Dendritic cell treated with granulocyte-macrophage colony-stimulating factor and Interleukin-4, amounts not matched to agents 40 ng/mL and 50 ng/mL, for 4 days (primary cell): Measurements from ENCODE around the gene EML6.

Experiments used
- H3K27ac Mint-ChIP-seq: one replicate; pipeline ENCODE4 v1.8.0; 2022; ENCODE audit warnings: mild to moderate bottlenecking, mixed read lengths
- H3K27me3 Mint-ChIP-seq: one replicate; pipeline ENCODE4 v1.8.0; 2022; ENCODE audit warnings: mild to moderate bottlenecking, mixed read lengths
- H3K36me3 Mint-ChIP-seq: one replicate; pipeline ENCODE4 v1.8.0; 2022; ENCODE audit warnings: low read depth, mixed read lengths
- H3K4me1 Mint-ChIP-seq: one replicate; pipeline ENCODE4 v1.8.0; 2022; ENCODE audit warnings: low read depth, mixed read lengths
- H3K4me3 Mint-ChIP-seq: one replicate; pipeline ENCODE4 v1.8.0; 2022; ENCODE audit warnings: mild to moderate bottlenecking, moderate library complexity, mixed read lengths
- H3K9me3 Mint-ChIP-seq: one replicate; pipeline ENCODE4 v1.8.0; 2022; ENCODE audit warnings: mixed read lengths
- intact Hi-C: fragments of 100-400 bp; cut with micrococcal nuclease; formaldehyde crosslinking; loops from one replicate; pipeline ENCODE4 v1.15.0; 2022

EML6 gene

DNA sequence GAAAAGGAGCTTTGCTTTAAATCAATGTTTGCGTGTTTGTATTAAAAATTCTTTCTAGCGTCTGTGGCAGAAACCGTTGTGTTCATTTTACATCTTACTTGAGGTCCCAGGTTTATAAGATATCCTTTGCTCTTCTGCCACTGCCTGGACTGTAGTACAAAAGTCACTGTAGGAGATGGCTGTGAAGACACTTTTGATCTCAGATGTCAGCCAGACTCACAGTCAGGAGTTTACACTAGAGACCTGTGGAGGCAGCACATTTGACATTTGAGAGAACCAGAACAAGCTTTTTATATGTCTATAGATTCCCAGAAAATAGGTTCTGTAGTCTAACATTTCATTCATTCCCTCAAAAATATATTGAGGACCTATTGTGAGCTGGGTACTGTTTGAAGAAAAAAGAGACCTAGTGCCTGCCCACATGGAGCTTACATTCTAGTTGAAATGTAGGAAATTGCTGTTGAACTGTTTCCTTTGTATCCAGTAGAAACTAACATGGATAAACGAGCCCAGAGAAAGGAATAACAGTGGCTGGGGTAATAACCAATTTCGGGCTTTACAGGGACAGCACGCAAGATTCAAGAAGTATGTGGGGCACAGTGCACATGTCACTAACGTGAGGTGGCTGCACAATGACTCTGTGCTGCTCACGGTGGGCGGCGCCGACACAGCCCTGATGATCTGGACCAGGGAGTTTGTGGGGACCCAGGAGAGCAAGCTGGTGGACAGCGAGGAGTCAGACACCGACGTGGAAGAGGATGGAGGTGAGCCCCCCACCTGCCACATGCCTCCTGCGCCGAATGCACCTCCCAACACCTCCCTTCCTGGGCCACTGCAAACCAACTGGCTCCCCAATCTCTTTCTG, 204.5 kb downstream of the EML6 start:
- H3K27ac Mint-ChIP-seq = no peak overlapping the region
- H3K9me3 Mint-ChIP-seq = no peaks in the 10 kb centered on the region
- intact Hi-C loops = no loop called here
- H3K36me3 Mint-ChIP-seq = no peaks in the 10 kb centered on the region
- H3K27me3 Mint-ChIP-seq = peaks cover 1% of the 10 kb centered on the region
- H3K4me1 Mint-ChIP-seq = no peaks in the 10 kb centered on the region
- H3K4me3 Mint-ChIP-seq = no peak overlapping the region

DNA sequence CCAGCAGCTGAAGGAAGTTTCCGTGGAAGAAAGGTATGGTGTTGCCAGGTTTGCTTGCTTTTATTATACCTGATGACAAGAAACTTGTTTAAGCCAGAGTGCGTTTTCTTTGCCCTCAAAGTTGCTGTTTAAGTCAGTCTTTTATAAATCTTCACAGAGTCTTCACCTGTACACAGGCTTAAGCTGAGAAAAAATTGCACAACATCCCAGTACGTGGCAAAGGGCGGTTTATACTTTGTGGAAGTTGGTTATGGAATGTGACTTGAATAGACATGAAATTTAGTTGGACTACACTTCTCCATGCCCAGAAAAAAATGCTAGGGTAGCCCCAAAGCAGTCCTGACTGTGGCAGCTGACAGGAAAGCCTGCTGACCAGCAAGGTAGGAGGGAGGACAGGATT, 205.3 kb downstream of the EML6 start:
- Mint-ChIP-seq H3K9me3 (no peaks in the 10 kb centered on the region), H3K4me3 (no peak overlapping the region), H3K27ac (no peak overlapping the region), H3K4me1 (no peaks in the 10 kb centered on the region), H3K27me3 (peaks cover 1% of the 10 kb centered on the region), H3K36me3 (no peaks in the 10 kb centered on the region)
- intact Hi-C loops = no loop called here

DNA sequence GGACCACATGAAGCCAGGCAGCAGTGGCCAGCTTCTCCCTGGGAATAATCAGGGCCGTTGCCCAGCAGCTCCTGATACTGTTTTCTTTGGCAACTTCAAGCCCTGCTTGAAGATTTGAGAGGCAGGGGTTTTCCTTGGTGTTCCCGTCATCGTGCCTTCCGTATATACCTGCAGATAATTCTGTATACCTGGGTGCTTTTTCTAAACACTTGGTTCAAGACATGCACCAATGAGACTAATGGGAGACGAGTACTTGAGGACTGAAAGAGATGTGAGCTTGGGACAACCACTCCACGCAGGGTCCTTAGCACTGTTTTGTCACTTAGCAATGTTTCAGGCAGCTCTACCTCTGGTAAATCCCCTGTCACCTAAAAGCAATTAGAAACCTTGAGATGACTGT, 208.0 kb downstream of the EML6 start:
- Mint-ChIP-seq H3K4me3 (no peak overlapping the region), H3K27me3 (no peaks in the 10 kb centered on the region), H3K36me3 (no peaks in the 10 kb centered on the region), H3K27ac (no peak overlapping the region), H3K4me1 (no peaks in the 10 kb centered on the region), H3K9me3 (no peaks in the 10 kb centered on the region)
- intact Hi-C loops = no loop called here

DNA sequence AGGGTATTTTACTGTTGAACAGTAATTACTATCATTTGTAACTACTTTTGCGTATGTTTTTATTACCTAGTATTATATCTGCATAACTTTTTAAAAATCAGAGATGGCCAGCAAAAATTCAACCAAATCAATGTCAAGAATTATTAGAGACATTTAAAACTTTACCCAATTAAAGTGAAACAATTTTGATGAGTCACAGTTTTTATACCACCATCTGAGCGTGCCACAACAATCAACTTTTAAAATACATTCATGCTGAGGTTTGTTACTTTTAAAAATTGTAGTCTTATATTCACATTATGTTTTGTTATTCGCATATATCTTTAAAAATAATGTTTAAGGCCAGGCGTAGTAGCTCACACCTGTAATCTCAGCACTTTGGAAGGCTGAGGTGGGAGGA, 211.9 kb downstream of the EML6 start:
- no peaks in the 10 kb centered on the region for H3K4me1 Mint-ChIP-seq
- H3K36me3 Mint-ChIP-seq = no peaks in the 10 kb centered on the region
- H3K27ac Mint-ChIP-seq = no peak overlapping the region
- H3K9me3 Mint-ChIP-seq = peaks cover 20% of the 10 kb centered on the region
- no peak overlapping the region for H3K4me3 Mint-ChIP-seq
- intact Hi-C loops = no loop called here
- no peaks in the 10 kb centered on the region for H3K27me3 Mint-ChIP-seq

DNA sequence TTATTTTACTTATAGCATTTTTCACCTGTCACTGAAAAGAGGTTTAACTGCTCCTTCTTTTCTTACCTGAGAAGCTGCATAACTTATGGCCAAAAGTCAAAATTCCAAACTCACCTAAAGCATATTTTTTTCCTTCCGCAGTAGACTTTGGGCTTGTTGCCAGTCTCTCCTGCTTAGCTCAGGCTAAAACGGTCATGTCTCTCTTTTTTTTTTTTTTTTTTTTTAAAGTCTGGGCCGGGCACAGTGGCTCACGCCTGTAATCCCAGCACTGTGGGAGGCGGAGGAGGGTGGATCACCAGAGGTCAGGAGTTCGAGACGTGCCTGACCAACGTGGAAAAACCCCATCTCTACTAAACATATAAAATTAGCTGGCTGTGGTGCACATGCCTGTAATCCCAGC, 213.3 kb downstream of the EML6 start:
- H3K9me3 Mint-ChIP-seq = peaks cover 20% of the 10 kb centered on the region
- H3K4me1 Mint-ChIP-seq = no peaks in the 10 kb centered on the region
- no peaks in the 10 kb centered on the region for H3K36me3 Mint-ChIP-seq
- H3K27me3 Mint-ChIP-seq = no peaks in the 10 kb centered on the region
- no peak overlapping the region for H3K27ac Mint-ChIP-seq
- no peak overlapping the region for H3K4me3 Mint-ChIP-seq
- intact Hi-C loops = no loop called here

DNA sequence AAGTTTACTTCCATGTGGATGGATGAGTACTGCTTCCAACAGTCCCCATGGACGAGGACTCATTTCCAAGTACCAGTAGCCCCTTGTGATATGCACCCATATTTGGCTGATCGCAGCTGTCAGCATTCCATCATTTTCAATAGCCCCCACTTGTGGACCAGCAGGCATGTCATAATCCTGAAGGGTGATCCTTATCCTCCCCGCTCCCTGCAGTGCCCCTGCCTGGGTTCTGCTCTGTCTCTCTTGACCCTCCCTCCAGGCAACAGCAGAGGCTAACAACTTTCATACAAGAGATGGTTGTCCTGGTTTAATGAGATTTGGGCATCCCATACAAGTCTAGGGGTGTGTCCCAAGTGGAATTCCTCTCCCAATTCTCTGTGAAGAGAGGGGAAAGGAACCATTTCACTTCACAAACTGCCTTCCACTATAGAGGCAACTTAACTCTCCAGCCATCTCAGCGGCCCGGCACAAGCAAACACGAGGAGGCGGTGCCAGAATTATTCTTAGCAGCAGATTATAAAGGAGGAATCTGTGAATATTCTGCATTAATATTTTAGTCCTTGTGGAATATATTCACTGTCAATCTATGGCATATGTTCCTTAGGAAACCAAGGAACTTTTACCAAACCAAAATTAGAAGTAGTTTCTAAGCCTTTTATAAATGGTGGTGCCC, 216.1 kb downstream of the EML6 start:
- intact Hi-C loops = no loop called here
- H3K4me3 Mint-ChIP-seq = no peak overlapping the region
- H3K9me3 Mint-ChIP-seq = peaks cover 20% of the 10 kb centered on the region

DNA sequence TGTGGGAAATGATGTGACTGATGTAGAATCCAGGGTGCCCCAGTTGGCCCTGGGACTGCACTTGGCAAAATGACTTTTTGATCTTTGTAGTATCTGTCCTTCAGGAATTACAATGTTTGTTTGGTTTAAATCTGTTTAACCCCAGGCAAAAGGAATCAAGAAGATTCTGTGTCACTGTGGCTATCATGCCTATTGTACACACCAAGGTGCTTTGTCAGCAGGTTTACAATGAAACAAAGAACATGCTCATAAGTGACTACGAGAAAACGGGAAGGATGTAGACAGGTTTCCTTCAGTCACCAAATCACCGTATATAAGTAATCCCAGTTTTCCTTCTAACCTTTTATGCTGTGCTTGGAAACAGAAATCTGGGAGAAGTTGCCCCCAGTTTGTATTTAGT, 217.3 kb downstream of the EML6 start:
- intact Hi-C loops = no loop called here
- no peaks in the 10 kb centered on the region for H3K4me1 Mint-ChIP-seq
- no peaks in the 10 kb centered on the region for H3K36me3 Mint-ChIP-seq
- H3K9me3 Mint-ChIP-seq = peaks cover 20% of the 10 kb centered on the region
- H3K27me3 Mint-ChIP-seq = peaks cover 2% of the 10 kb centered on the region
- no peak overlapping the region for H3K27ac Mint-ChIP-seq
- no peak overlapping the region for H3K4me3 Mint-ChIP-seq

More for the DNA sequence above, 216.1 kb downstream of the EML6 start:
- Mint-ChIP-seq H3K4me1 (no peaks in the 10 kb centered on the region), H3K27me3 (no peaks in the 10 kb centered on the region), H3K27ac (no peak overlapping the region), H3K36me3 (no peaks in the 10 kb centered on the region)

DNA sequence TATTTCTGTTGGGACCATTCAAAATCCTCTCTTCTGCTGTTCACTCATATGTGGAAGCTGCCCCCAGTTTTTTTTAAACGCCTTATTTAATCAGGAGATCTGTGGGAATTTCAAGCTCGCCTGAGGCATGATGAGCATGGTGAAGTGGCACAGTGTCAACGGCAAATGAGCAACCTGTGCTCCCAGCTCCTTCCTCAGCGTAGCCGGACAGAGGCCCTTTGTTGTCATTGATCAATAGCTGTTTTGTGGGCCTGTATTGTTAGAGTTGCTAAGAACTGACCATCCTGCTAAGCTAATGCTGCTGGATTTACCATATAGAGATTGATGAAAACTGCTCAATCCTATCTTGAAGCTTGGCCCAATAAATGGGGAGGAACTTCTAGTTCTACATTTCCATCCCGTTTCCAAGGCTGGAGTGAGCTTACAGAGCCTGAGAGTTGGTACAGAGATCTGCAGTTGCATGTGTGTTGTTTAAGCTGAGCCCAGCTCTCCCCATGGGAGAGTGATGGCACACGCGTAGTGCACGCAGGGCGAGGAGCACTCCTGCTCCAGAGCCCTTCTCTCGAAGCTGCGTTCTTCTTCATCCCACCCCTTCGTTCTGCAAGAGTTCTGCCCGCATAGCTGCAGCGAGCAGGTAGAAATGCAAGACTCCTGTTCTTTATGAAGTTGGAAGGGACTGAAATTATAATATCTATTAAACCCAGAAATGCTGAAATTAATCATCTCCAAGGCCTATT, 218.0 kb downstream of the EML6 start:
- H3K27me3 Mint-ChIP-seq = peaks cover 6% of the 10 kb centered on the region
- H3K4me1 Mint-ChIP-seq = no peaks in the 10 kb centered on the region
- intact Hi-C loops = no loop called here
- no peak overlapping the region for H3K27ac Mint-ChIP-seq
- H3K9me3 Mint-ChIP-seq = peaks cover 20% of the 10 kb centered on the region
- no peak overlapping the region for H3K4me3 Mint-ChIP-seq
- H3K36me3 Mint-ChIP-seq = no peaks in the 10 kb centered on the region

DNA sequence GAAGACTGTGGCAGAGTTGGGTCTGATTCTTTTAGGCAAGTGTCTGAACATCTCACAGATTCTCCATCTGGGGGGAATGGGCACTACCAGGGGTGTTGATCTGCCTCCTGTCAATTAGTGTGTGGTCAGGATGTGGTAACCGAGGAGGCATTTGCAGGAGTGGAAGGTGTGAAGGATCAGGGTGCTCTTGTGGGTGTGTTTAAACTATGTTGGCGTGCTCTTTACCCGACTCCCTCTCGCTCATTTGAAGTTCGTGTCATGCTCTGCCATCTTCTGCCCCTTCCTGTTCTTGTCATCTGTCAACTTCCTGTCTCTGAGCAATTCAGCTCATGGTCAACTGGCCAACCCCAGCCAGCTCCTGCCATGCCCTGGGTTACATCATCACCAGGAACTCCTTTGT, 218.9 kb downstream of the EML6 start:
- H3K9me3 Mint-ChIP-seq = peaks cover 20% of the 10 kb centered on the region
- no peaks in the 10 kb centered on the region for H3K4me1 Mint-ChIP-seq
- no peaks in the 10 kb centered on the region for H3K36me3 Mint-ChIP-seq
- no peak overlapping the region for H3K27ac Mint-ChIP-seq
- H3K4me3 Mint-ChIP-seq = no peak overlapping the region
- H3K27me3 Mint-ChIP-seq = peaks cover 6% of the 10 kb centered on the region
- intact Hi-C loops = no loop called here

DNA sequence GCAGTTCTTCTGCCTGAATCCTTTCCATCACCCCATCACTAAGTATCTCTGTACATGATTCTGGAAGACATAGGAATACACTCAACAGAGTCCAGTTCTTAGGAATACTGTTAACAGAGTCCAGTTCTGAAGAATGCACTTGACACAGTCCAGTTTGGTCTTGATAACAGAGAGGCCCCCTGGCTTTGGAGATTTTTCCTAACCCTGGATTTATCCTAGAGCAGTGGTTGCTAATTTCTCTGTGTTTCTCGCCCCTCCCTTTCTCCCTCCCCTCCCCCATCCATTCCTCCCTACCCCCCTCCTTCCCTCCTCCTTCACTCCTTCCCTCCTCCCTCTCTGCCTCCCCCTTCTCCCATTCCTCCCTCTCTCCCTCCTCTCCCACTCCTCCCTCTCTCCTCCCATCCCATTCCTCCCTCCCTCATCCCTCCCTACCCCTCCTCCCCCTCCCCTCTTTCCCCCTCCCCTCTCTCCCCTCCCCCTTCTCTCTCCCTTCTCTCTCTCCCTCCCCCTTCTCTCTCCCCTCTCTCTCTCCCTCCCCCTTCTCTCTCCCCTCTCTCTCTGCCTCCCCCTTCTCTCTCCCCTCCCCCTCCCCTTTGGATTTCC, 221.4 kb downstream of the EML6 start:
- no peak overlapping the region for H3K27ac Mint-ChIP-seq

DNA sequence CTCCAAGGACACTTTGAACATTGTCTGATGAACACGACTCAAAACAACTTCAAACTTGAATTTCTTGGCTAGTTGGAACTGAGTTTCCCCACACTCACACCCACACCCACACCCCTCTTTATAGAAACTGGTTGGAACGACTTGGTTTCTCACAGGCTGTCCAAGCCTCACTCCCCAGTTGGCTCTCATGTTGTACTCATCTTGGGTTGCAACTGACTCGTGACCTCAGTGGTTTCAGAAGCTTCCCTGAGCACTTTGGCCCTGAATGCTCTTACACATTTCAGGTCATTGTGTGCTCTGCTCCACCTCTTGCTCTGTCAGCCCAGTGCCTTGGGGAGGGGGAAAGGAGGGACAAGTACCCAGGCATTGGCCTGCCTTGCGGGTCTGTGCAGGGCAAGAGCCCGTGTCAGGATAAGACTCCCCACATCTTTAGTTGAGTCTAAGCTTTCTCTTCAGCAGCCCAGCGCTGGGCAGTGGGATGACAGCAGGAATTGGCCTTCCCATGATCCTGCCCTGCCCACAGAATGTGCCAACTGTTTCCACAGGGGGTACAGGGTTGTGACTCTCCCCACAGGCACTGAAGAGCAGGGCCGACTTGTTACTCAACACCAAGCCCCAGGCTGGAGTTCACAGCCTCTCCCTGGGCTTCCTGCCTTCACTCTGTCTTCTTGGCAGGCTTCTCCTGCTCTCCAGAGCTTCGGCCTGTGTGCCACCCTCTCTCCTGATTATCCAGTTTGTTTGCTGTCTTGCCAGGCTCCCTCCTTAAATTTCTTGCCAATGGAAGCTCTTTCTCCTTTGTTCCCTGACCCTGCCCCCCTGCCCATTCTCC, 222.1 kb downstream of the EML6 start:
- Mint-ChIP-seq H3K27me3 (peaks cover 7% of the 10 kb centered on the region), H3K36me3 (no peaks in the 10 kb centered on the region), H3K4me3 (no peak overlapping the region), H3K4me1 (no peaks in the 10 kb centered on the region), H3K27ac (no peak overlapping the region), H3K9me3 (no peaks in the 10 kb centered on the region)
- intact Hi-C loops = no loop called here

More for the DNA sequence above, 221.4 kb downstream of the EML6 start:
- Mint-ChIP-seq H3K4me1 (no peaks in the 10 kb centered on the region), H3K36me3 (no peaks in the 10 kb centered on the region), H3K4me3 (no peak overlapping the region), H3K27me3 (peaks cover 7% of the 10 kb centered on the region), H3K9me3 (no peaks in the 10 kb centered on the region)
- intact Hi-C loops = no loop called here

DNA sequence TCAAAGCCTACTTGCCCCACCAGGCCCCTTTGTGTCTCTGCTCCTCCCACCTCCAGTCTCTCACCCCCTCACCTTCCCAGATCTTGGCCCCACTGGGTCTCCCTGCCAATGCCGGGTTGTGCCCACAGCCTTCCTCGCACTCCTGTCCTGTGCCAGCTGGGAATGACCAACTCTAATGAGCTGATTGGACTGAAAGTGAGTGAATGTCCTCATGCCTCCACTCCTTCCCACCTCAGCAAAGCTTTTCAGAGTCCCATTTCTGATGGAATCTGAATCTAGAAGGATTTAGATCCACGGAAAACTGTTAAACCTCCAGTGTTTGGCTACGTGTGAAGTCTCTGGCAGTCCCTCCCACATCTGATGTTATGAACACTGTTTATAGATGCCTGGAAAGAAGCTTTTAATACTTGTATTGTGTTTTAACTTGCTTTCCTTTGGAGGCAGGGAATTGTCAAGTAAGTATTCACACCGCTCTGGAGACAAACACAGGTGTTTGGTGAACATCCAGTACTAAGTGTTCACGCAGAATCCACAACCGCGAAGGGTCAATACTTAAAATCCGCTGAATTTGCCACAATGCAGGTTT, 222.9 kb downstream of the EML6 start:
- H3K27ac Mint-ChIP-seq = no peak overlapping the region
- H3K4me3 Mint-ChIP-seq = no peak overlapping the region
- H3K4me1 Mint-ChIP-seq = no peaks in the 10 kb centered on the region
- no peaks in the 10 kb centered on the region for H3K36me3 Mint-ChIP-seq
- peaks cover 7% of the 10 kb centered on the region for H3K27me3 Mint-ChIP-seq
- intact Hi-C loops = no loop called here
- no peaks in the 10 kb centered on the region for H3K9me3 Mint-ChIP-seq

DNA sequence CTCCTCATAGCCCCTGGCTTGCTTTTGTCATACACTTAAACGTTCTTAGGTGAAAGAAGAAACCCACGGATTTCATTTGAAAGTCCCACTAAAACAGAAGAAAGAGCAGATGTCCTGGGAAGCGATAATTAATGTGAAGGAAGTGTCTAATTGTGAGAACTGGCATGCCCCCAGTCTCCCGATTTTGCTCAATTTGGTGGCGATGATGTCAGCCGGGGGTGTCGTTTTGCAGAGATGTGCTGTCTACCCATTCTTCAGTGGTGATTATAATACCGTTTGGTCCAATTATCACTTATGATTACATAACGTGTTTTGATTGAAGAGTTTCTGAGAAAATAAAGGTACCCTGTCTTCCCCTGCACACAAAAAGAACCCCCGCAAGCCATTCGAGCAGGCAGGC, 223.7 kb downstream of the EML6 start:
- no peak overlapping the region for H3K4me3 Mint-ChIP-seq
- H3K4me1 Mint-ChIP-seq = no peaks in the 10 kb centered on the region
- no peaks in the 10 kb centered on the region for H3K9me3 Mint-ChIP-seq
- peaks cover 7% of the 10 kb centered on the region for H3K27me3 Mint-ChIP-seq
- intact Hi-C loops = no loop called here
- no peaks in the 10 kb centered on the region for H3K36me3 Mint-ChIP-seq
- H3K27ac Mint-ChIP-seq = no peak overlapping the region
